HG02973 (cell line): ENCODE results near the gene FDXR.

ENCODE experiments used
- ATAC-seq: cut with Tn5 transposase; IDR thresholded peaks from one replicate; pipeline ENCODE4 v1.9.1; 2021; ENCODE audit warnings: moderate library complexity; ENCODE audit not compliant: unreplicated experiment

FDXR gene

GRCh38 chr17:74839990-74840852, 32.6 kb downstream of the FDXR start:
- no peak for ATAC-seq

- no peak for ATAC-seq
Measured at GRCh38 chr17:74838274-74838673, 34.5 kb downstream of the FDXR start.

GRCh38 chr17:74836691-74837467, 35.9 kb downstream of the FDXR start:
- no peak for ATAC-seq

- no peak for ATAC-seq
Measured at GRCh38 chr17:74836191-74836590, 36.6 kb downstream of the FDXR start.

- ATAC-seq, result peak; percentile 56
Measured at GRCh38 chr17:74833501-74834377, 39.1 kb downstream of the FDXR start.

- ATAC-seq, result no peak
Measured at GRCh38 chr17:74832421-74832820, 40.4 kb downstream of the FDXR start.

- ATAC-seq, result no peak
Measured at GRCh38 chr17:74831444-74832146, 41.2 kb downstream of the FDXR start.

GRCh38 chr17:74830861-74831260, 41.9 kb downstream of the FDXR start:
- ATAC-seq, result no peak

- ATAC-seq, result no peak
Measured at GRCh38 chr17:74827800-74828199, 45.0 kb downstream of the FDXR start.

- no peak for ATAC-seq
Measured at GRCh38 chr17:74825952-74826719, 46.7 kb downstream of the FDXR start.

- ATAC-seq, result no peak
Measured at GRCh38 chr17:74824961-74825627, 47.7 kb downstream of the FDXR start.

- no peak for ATAC-seq
Measured at GRCh38 chr17:74822939-74823367, 49.8 kb downstream of the FDXR start.

- no peak for ATAC-seq
Measured at GRCh38 chr17:74822335-74822938, 50.4 kb downstream of the FDXR start.

GRCh38 chr17:74821655-74822334, 51.0 kb downstream of the FDXR start:
- ATAC-seq, result no peak

GRCh38 chr17:74819801-74820436, 52.9 kb downstream of the FDXR start:
- ATAC-seq, result no peak

- no peak for ATAC-seq
Measured at GRCh38 chr17:74818291-74818938, 54.4 kb downstream of the FDXR start.

- ATAC-seq, result no peak
Measured at GRCh38 chr17:74816905-74817620, 55.7 kb downstream of the FDXR start.
